ENCODE data around the gene RALGDS.

RALGDS gene

GRCh38 chr9:133121198-133121914 lies at the start of gene RALGDS:
RALGDS (minus strand) TSS chr9:133121240; CDS start chr9:133121154, 86 bp downstream.
- Histone ChIP-seq H3K4me1 (ENCODE audit: control insufficient read depth, insufficient read depth, low read length) (peaks cover 5% of the 10 kb centered on the region; the same call in 1 of the 2 replicates), H3K4me3 (ENCODE audit: low read depth, low read length) (peak within 1 kb of the TSS; percentile 66), H3K36me3 (ENCODE audit: control insufficient read depth in 2 of 2, insufficient read depth in 1 of 2, low read length in 2 of 2) (peaks cover 0 to 11% of the 10 kb centered on the region in 2 experiments; a peak in 1 of 3 replicates), H3K9me3 (ENCODE audit: control insufficient read depth, insufficient read depth, low read depth, low read length) (no peaks in the 10 kb centered on the region), H3K27ac (ENCODE audit: extremely low read depth, low read depth, low read length) (peak within 1 kb of the TSS; percentile 74; the same call in 1 of the 2 replicates)
- no peak for TF ChIP-seq ZFHX2 (tag by site-specific recombination; conservative IDR thresholded peaks at IDR 0.05)
- TF ChIP-seq PRDM10 (tag by site-specific recombination; IDR thresholded peaks at IDR 0.05) = peak; percentile 29
- TF ChIP-seq KLF16 (tag by site-specific recombination; IDR thresholded peaks at IDR 0.05) = peak; percentile 39; the same call in 1 of the 2 replicates
- TF ChIP-seq SP2 (tag by site-specific recombination; IDR thresholded peaks at IDR 0.05) = peak; percentile 77
- TF ChIP-seq HOXA7 (CRISPR knock-in tag; IDR thresholded peaks at IDR 0.05; ENCODE audit: borderline replicate concordance) = no peak
- peak; percentile 65; the same call in 1 of the 2 replicates for TF ChIP-seq ZNF335 (tag by site-specific recombination; conservative IDR thresholded peaks at IDR 0.05)
- TF ChIP-seq ZBTB26 (tag by site-specific recombination; optimal IDR thresholded peaks at IDR 0.05) = peak; percentile 61
- TF ChIP-seq, protein P1, sequence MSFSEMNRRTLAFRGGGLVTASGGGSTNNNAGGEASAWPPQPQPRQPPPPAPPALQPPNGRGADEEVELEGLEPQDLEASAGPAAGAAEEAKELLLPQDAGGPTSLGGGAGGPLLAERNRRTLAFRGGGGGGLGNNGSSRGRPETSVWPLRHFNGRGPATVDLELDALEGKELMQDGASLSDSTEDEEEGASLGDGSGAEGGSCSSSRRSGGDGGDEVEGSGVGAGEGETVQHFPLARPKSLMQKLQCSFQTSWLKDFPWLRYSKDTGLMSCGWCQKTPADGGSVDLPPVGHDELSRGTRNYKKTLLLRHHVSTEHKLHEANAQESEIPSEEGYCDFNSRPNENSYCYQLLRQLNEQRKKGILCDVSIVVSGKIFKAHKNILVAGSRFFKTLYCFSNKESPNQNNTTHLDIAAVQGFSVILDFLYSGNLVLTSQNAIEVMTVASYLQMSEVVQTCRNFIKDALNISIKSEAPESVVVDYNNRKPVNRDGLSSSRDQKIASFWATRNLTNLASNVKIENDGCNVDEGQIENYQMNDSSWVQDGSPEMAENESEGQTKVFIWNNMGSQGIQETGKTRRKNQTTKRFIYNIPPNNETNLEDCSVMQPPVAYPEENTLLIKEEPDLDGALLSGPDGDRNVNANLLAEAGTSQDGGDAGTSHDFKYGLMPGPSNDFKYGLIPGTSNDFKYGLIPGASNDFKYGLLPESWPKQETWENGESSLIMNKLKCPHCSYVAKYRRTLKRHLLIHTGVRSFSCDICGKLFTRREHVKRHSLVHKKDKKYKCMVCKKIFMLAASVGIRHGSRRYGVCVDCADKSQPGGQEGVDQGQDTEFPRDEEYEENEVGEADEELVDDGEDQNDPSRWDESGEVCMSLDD (tag by site-specific recombination; IDR thresholded peaks at IDR 0.05) = 0 out of 2 replicates have a peak, but pooled peaks have one; percentile 41
- TF ChIP-seq, protein P2, sequence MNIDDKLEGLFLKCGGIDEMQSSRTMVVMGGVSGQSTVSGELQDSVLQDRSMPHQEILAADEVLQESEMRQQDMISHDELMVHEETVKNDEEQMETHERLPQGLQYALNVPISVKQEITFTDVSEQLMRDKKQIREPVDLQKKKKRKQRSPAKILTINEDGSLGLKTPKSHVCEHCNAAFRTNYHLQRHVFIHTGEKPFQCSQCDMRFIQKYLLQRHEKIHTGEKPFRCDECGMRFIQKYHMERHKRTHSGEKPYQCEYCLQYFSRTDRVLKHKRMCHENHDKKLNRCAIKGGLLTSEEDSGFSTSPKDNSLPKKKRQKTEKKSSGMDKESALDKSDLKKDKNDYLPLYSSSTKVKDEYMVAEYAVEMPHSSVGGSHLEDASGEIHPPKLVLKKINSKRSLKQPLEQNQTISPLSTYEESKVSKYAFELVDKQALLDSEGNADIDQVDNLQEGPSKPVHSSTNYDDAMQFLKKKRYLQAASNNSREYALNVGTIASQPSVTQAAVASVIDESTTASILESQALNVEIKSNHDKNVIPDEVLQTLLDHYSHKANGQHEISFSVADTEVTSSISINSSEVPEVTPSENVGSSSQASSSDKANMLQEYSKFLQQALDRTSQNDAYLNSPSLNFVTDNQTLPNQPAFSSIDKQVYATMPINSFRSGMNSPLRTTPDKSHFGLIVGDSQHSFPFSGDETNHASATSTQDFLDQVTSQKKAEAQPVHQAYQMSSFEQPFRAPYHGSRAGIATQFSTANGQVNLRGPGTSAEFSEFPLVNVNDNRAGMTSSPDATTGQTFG (tag by site-specific recombination; IDR thresholded peaks at IDR 0.05; ENCODE audit: borderline replicate concordance) = no peak
- TF ChIP-seq ZNF274 (IDR thresholded peaks at IDR 0.05; ENCODE audit: low read length) = no peak
- no peak for TF ChIP-seq ZNF274 (tag by site-specific recombination; IDR thresholded peaks at IDR 0.05; ENCODE audit: borderline replicate concordance)
- TF ChIP-seq SCRT2 (tag by site-specific recombination; IDR thresholded peaks at IDR 0.05) = 0 out of 2 replicates have a peak, but pooled peaks have one; percentile 11
- TF ChIP-seq ZNF423 (tag by site-specific recombination; IDR thresholded peaks at IDR 0.05) = no peak
- TF ChIP-seq ZNF175 (tag by site-specific recombination; IDR thresholded peaks at IDR 0.05) = no peak
- TF ChIP-seq SP3 (tag by site-specific recombination; IDR thresholded peaks at IDR 0.05) = peak; percentile 85
- TF ChIP-seq KLF1 (tag by site-specific recombination; IDR thresholded peaks at IDR 0.05) = peak; percentile 64
- TF ChIP-seq ZNF354C (tag by site-specific recombination; IDR thresholded peaks at IDR 0.05; ENCODE audit: borderline replicate concordance, low read depth) = no peak
- TF ChIP-seq KLF9 (tag by site-specific recombination; IDR thresholded peaks at IDR 0.05; ENCODE audit: low read depth) = peak; percentile 91
- peak; percentile 39; the same call in 1 of the 2 replicates for TF ChIP-seq PATZ1 (tag by site-specific recombination; IDR thresholded peaks at IDR 0.05)
- TF ChIP-seq ZNF214 (tag by site-specific recombination; IDR thresholded peaks at IDR 0.05; ENCODE audit: borderline replicate concordance) = no peak
- TF ChIP-seq KLF7 (tag by site-specific recombination; IDR thresholded peaks at IDR 0.05; ENCODE audit: borderline replicate concordance) = peak; percentile 63; the same call in 1 of the 2 replicates
- peak; percentile 51; the same call in 1 of the 2 replicates for TF ChIP-seq ZEB2 (tag by site-specific recombination; IDR thresholded peaks at IDR 0.05)
- peak; percentile 87 for TF ChIP-seq KLF8 (tag by site-specific recombination; IDR thresholded peaks at IDR 0.05)
- CTCF ChIA-PET = interaction anchor here (0.7 to 4.0 kb wide), 3 partner anchors 18 to 149 kb away, joined by 3 to 19 read pairs (median 14); no protein-coding TSS in a partner anchor
- POLR2A ChIA-PET = interaction anchor here (1.3 to 1.7 kb wide), 2 partner anchors 13 to 23 kb away, joined by 4 to 5 read pairs; no protein-coding TSS in a partner anchor
